Motor neuron (in vitro differentiated cells): ENCODE measurements around the gene FAM136A. TPM values are rescaled to one million over a fixed set of nuclear protein-coding genes. Genes with fewer than 3 reads are reported as not detected.

Experiments
- ATAC-seq, 8 experiments: fragments of 200-7000 bp; cut with Tn5 transposase; replicated peaks in 6 of 8; 2 replicates each; pipeline ENCODE4 v1.8.0; 2021; ENCODE audit warnings: mild to moderate bottlenecking in 8 of 8, moderate library complexity in 8 of 8
- H3K27ac ChIP-seq, 2 donors: fragments of 250-450 bp; sonication (Bioruptor Pico); 2 replicates each; pipeline ENCODE4 v1.9.0; 2021; ENCODE audit warnings: antibody characterized with exemption in 2 of 2, mild to moderate bottlenecking in 2 of 2, moderate library complexity in 1 of 2
- H3K4me1 ChIP-seq, 2 donors: fragments of 250-450 bp; sonication (Bioruptor Pico); replicated peaks in 1 of 2; 2 replicates each; pipeline ENCODE4 v1.6.1; 2021; ENCODE audit warnings: antibody characterized with exemption in 2 of 2, mild to moderate bottlenecking in 2 of 2, moderate library complexity in 1 of 2
- H3K4me3 ChIP-seq, 5 donors: fragments of 250-450 bp; sonication (Bioruptor Pico); 2 replicates each; pipeline ENCODE4 v1.9.0; 2021; ENCODE audit warnings: antibody characterized with exemption in 5 of 5, mild to moderate bottlenecking in 5 of 5, moderate library complexity in 4 of 5
- WGBS, 10 experiments: fragments of 450-650 bp; shearing (Covaris generic); methylation state at CpG; one replicate each; pipeline ENCODE4 v1.0.0; 2022; 5-methylcytosine and 5-hydroxymethylcytosine counted together
- in situ Hi-C, 9 experiments: fragments of 400-800 bp; cut with MboI; loops; one replicate each; pipeline ENCODE4 v1.15.0; 2021; ENCODE audit warnings: low sequenced_read_pairs in 9 of 9, low pct_unique_long_range_greater_than_20kb in 2 of 9; ENCODE audit not compliant: unreplicated experiment in 9 of 9
- total RNA-seq, 8 experiments: library from RNA; unstranded; fragments of 300-600 nt; gene quantifications; 2 replicates each; pipeline versions ENCODE4 v1.2.3 to v1.2.4, GENCODE V29; 2022

FAM136A gene
- total RNA-seq, 8 experiments from 2014 or later = 27.7 to 77.7 (median 43.4) TPM

- Histone ChIP-seq H3K4me3 (peak overlapping the region; percentile 55 to 70 (median 68)), H3K27ac (peak overlapping the region; percentile 97 to 99), H3K4me1 (peaks cover 0 to 16% of the 10 kb centered on the region in 2 donors)
- no peak for ATAC-seq
- 0 to 5% (median 1%) methylated on average over 4 to 20 of the region's 20 CpGs for WGBS, 10 experiments
- in situ Hi-C loops = no loop called here
These were observed 54.3 kb downstream of the FAM136A start for GRCh38 chr2:70247364-70248180.

Other genes starting within 250 kb of the FAM136A start
- 100 to 1,000 TPM in 4 of 8 experiments, 10 to 100 TPM in 4; 47.0 to 261 (median 104) TPM for gene PCBP1, start 214.6 kb downstream of the FAM136A start, total RNA-seq
- gene C2orf42, start 111.0 kb downstream of the FAM136A start, total RNA-seq = 10 to 100 TPM in 7 of 8 experiments, 1 to 10 TPM in 1; 9.8 to 18.7 (median 14.5) TPM
- gene TIA1, start 53.4 kb downstream of the FAM136A start, total RNA-seq = 100 to 1,000 TPM in 7 of 8 experiments, 10 to 100 TPM in 1; 44.3 to 195 (median 128) TPM
- gene PCYOX1, start 43.9 kb downstream of the FAM136A start, total RNA-seq = 10 to 100 TPM; 12.7 to 51.2 (median 21.2) TPM
- gene SNRPG, start 8.3 kb downstream of the FAM136A start, total RNA-seq = 100 to 1,000 TPM; 132 to 262 (median 152) TPM